ENCODE measurements around the gene UBE2O. TPM values are rescaled to one million over a fixed set of nuclear protein-coding genes. Genes with fewer than 3 reads are reported as not detected.

Gene UBE2O
- total and polyA plus RNA-seq, 2 experiments from 2014 or later = 30.4 to 79.4 TPM

GRCh38 chr17:76378548-76379274, 74.2 kb downstream of the UBE2O start (continued):
- TF ChIP-seq, protein P1, sequence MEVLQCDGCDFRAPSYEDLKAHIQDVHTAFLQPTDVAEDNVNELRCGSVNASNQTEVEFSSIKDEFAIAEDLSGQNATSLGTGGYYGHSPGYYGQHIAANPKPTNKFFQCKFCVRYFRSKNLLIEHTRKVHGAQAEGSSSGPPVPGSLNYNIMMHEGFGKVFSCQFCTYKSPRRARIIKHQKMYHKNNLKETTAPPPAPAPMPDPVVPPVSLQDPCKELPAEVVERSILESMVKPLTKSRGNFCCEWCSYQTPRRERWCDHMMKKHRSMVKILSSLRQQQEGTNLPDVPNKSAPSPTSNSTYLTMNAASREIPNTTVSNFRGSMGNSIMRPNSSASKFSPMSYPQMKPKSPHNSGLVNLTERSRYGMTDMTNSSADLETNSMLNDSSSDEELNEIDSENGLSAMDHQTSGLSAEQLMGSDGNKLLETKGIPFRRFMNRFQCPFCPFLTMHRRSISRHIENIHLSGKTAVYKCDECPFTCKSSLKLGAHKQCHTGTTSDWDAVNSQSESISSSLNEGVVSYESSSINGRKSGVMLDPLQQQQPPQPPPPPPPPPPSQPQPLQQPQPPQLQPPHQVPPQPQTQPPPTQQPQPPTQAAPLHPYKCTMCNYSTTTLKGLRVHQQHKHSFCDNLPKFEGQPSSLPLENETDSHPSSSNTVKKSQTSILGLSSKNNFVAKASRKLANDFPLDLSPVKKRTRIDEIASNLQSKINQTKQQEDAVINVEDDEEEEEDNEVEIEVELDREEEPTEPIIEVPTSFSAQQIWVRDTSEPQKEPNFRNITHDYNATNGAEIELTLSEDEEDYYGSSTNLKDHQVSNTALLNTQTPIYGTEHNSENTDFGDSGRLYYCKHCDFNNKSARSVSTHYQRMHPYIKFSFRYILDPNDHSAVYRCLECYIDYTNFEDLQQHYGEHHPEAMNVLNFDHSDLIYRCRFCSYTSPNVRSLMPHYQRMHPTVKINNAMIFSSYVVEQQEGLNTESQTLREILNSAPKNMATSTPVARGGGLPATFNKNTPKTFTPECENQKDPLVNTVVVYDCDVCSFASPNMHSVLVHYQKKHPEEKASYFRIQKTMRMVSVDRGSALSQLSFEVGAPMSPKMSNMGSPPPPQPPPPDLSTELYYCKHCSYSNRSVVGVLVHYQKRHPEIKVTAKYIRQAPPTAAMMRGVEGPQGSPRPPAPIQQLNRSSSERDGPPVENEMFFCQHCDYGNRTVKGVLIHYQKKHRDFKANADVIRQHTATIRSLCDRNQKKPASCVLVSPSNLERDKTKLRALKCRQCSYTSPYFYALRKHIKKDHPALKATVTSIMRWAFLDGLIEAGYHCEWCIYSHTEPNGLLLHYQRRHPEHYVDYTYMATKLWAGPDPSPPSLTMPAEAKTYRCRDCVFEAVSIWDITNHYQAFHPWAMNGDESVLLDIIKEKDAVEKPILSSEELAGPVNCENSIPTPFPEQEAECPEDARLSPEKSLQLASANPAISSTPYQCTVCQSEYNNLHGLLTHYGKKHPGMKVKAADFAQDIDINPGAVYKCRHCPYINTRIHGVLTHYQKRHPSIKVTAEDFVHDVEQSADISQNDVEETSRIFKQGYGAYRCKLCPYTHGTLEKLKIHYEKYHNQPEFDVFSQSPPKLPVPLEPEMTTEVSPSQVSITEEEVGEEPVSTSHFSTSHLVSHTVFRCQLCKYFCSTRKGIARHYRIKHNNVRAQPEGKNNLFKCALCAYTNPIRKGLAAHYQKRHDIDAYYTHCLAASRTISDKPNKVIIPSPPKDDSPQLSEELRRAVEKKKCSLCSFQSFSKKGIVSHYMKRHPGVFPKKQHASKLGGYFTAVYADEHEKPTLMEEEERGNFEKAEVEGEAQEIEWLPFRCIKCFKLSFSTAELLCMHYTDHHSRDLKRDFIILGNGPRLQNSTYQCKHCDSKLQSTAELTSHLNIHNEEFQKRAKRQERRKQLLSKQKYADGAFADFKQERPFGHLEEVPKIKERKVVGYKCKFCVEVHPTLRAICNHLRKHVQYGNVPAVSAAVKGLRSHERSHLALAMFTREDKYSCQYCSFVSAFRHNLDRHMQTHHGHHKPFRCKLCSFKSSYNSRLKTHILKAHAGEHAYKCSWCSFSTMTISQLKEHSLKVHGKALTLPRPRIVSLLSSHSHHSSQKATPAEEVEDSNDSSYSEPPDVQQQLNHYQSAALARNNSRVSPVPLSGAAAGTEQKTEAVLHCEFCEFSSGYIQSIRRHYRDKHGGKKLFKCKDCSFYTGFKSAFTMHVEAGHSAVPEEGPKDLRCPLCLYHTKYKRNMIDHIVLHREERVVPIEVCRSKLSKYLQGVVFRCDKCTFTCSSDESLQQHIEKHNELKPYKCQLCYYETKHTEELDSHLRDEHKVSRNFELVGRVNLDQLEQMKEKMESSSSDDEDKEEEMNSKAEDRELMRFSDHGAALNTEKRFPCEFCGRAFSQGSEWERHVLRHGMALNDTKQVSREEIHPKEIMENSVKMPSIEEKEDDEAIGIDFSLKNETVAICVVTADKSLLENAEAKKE (CRISPR knock-in tag; IDR thresholded peaks at IDR 0.05) = no peak
- TF ChIP-seq ZNF331 (CRISPR knock-in tag; IDR thresholded peaks at IDR 0.05; ENCODE audit: low read depth) = no peak

GRCh38 chr17:76376318-76377133, 76.4 kb downstream of the UBE2O start:
- H2AFZ ChIP-seq = no peak overlapping the region
- H3K9me3 Mint-ChIP-seq = no peaks in the 10 kb centered on the region; the same call in 1 of the 3 replicates
- no peaks in the 10 kb centered on the region for H4K20me1 ChIP-seq (replicated peaks; ENCODE audit: insufficient read depth)
- H3K27ac ChIP-seq (ENCODE audit: low read depth) = no peak overlapping the region
- H3K4me1 ChIP-seq (ENCODE audit: insufficient read depth) = 0 out of 2 replicates have a peak, but pooled peaks cover under 1% of the 10 kb centered on the region
- H3K4me3 ChIP-seq = no peak overlapping the region
- H3K4me3 Mint-ChIP-seq = no peak overlapping the region
- H3K36me3 ChIP-seq (ENCODE audit: insufficient read depth) = no peaks in the 10 kb centered on the region
- peaks cover 18% of the 10 kb centered on the region for H3K27me3 Mint-ChIP-seq (ENCODE audit: insufficient read depth, low read depth, poor library complexity)
- DNase-seq (ENCODE audit: low spot score) (no peak), ATAC-seq (no peak)
- H3K27me3 ChIP-seq (ENCODE audit: insufficient read depth) = peaks cover 10% of the 10 kb centered on the region
- peaks cover 3% of the 10 kb centered on the region; the same call in 2 of the 3 replicates for H3K4me1 Mint-ChIP-seq
- H3K27ac Mint-ChIP-seq = no peak overlapping the region
- no peaks in the 10 kb centered on the region for H3K9me2 ChIP-seq (ENCODE audit: insufficient read depth)
- no peaks in the 10 kb centered on the region for H3K79me2 ChIP-seq (replicated peaks; ENCODE audit: insufficient read depth)
- H3K4me2 ChIP-seq = no peak overlapping the region
- H3F3A ChIP-seq (replicated peaks; ENCODE audit: low read depth) = 0 out of 2 replicates have a peak, but pooled peaks cover 4% of the 10 kb centered on the region
- H3K36me3 Mint-ChIP-seq (ENCODE audit: low read depth) = no peaks in the 10 kb centered on the region
- TF ChIP-seq CREB1 (CRISPR knock-in tag; IDR thresholded peaks at IDR 0.05; ENCODE audit: low read depth) = no peak
- TF ChIP-seq ZNF114 (CRISPR knock-in tag; IDR thresholded peaks at IDR 0.05) = no peak
- TF ChIP-seq POLR2AphosphoS5 (IDR thresholded peaks at IDR 0.05; ENCODE audit: low read depth) = no peak
- no peak for TF ChIP-seq EZH2phosphoT487 (IDR thresholded peaks at IDR 0.05; ENCODE audit: unreplicated experiment)
- no peak for TF ChIP-seq EZH2 (IDR thresholded peaks at IDR 0.05; ENCODE audit: low read depth, unreplicated experiment)
- TF ChIP-seq JUNB (IDR thresholded peaks at IDR 0.05; ENCODE audit: unreplicated experiment) = no peak

Measured in GM23338 (cell line).